Measurements from ENCODE around the gene RASGRP3. TPM values are rescaled to one million over a fixed set of nuclear protein-coding genes. Genes with fewer than 3 reads are reported as not detected.

Gene RASGRP3
- total RNA-seq, 2 donors from 2014 or later: 1.5 to 26.2 TPM

- Mint-ChIP-seq H3K36me3 (peaks cover 4% of the 10 kb centered on the region), H3K27me3 (no peaks in the 10 kb centered on the region), H3K4me3 (no peak overlapping the region), H3K4me1 (ENCODE audit: low read depth in 2 of 2) (no peaks in the 10 kb centered on the region), H3K9me3 (no peaks in the 10 kb centered on the region), H3K27ac (no peak overlapping the region)
- ATAC-seq (no peak), DNase-seq (ENCODE audit: low spot score) (no peak)
Observed at GRCh38 chr2:33561872-33562271, 85.4 kb downstream of the RASGRP3 start.

GRCh38 chr2:33570681-33571080 lies 94.2 kb downstream of the RASGRP3 start:
- Mint-ChIP-seq H3K9me3 (no peaks in the 10 kb centered on the region), H3K27ac (no peak overlapping the region), H3K4me3 (no peak overlapping the region), H3K36me3 (no peaks in the 10 kb centered on the region), H3K27me3 (no peaks in the 10 kb centered on the region), H3K4me1 (ENCODE audit: low read depth in 2 of 2) (no peaks in the 10 kb centered on the region)
- DNase-seq (ENCODE audit: low spot score) (no peak), ATAC-seq (no peak)

- Mint-ChIP-seq H3K27me3 (no peaks in the 10 kb centered on the region), H3K4me1 (ENCODE audit: low read depth in 2 of 2) (no peaks in the 10 kb centered on the region), H3K9me3 (no peaks in the 10 kb centered on the region), H3K36me3 (no peaks in the 10 kb centered on the region), H3K27ac (no peak overlapping the region), H3K4me3 (no peak overlapping the region)
- DNase-seq (ENCODE audit: low spot score) (no peak), ATAC-seq (no peak)
Observed at GRCh38 chr2:33573657-33574056, 97.2 kb downstream of the RASGRP3 start.

- H3K9me3 Mint-ChIP-seq: no peaks in the 10 kb centered on the region
- peaks cover 2% of the 10 kb centered on the region for H3K36me3 Mint-ChIP-seq
- H3K27ac Mint-ChIP-seq: no peak overlapping the region
- H3K4me3 Mint-ChIP-seq: no peak overlapping the region
- no peaks in the 10 kb centered on the region for H3K27me3 Mint-ChIP-seq
- ATAC-seq (no peak), DNase-seq (ENCODE audit: low spot score) (no peak)
- H3K4me1 Mint-ChIP-seq (ENCODE audit: low read depth in 2 of 2): peaks cover 3 to 4% of the 10 kb centered on the region in 2 donors
Observed at GRCh38 chr2:33577084-33577483, 100.6 kb downstream of the RASGRP3 start.

GRCh38 chr2:33577668-33578067 lies 101.2 kb downstream of the RASGRP3 start:
- Mint-ChIP-seq H3K36me3 (peaks cover 5% of the 10 kb centered on the region), H3K27ac (no peak overlapping the region), H3K4me3 (no peak overlapping the region), H3K9me3 (no peaks in the 10 kb centered on the region), H3K27me3 (no peaks in the 10 kb centered on the region), H3K4me1 (ENCODE audit: low read depth in 2 of 2) (peaks cover 4 to 7% of the 10 kb centered on the region in 2 donors)
- no peak for ATAC-seq
- no peak for DNase-seq (ENCODE audit: low spot score)

GRCh38 chr2:33579227-33579626 lies 102.8 kb downstream of the RASGRP3 start:
- no peak overlapping the region for H3K4me3 Mint-ChIP-seq
- ATAC-seq (no peak), DNase-seq (ENCODE audit: low spot score) (no peak)
- no peaks in the 10 kb centered on the region for H3K9me3 Mint-ChIP-seq
- no peak overlapping the region for H3K27ac Mint-ChIP-seq
- no peaks in the 10 kb centered on the region for H3K27me3 Mint-ChIP-seq
- peaks cover 5% of the 10 kb centered on the region for H3K36me3 Mint-ChIP-seq
- H3K4me1 Mint-ChIP-seq (ENCODE audit: low read depth in 2 of 2): peaks cover 4 to 7% of the 10 kb centered on the region in 2 donors

GRCh38 chr2:33581872-33582271 lies 105.4 kb downstream of the RASGRP3 start:
- no peak for ATAC-seq
- H3K4me3 Mint-ChIP-seq: no peak overlapping the region

GRCh38 chr2:33583194-33583938 lies 106.9 kb downstream of the RASGRP3 start:
- no peaks in the 10 kb centered on the region for H3K9me3 Mint-ChIP-seq
- DNase-seq (ENCODE audit: low spot score): no peak
- H3K4me1 Mint-ChIP-seq (ENCODE audit: low read depth in 2 of 2): peaks cover 4 to 7% of the 10 kb centered on the region in 2 donors
- no peak overlapping the region for H3K27ac Mint-ChIP-seq
- peaks cover 18% of the 10 kb centered on the region for H3K36me3 Mint-ChIP-seq
- ATAC-seq: no peak
- H3K4me3 Mint-ChIP-seq: no peak overlapping the region
- H3K27me3 Mint-ChIP-seq: no peaks in the 10 kb centered on the region

More at GRCh38 chr2:33581872-33582271, 105.4 kb downstream of the RASGRP3 start:
- Mint-ChIP-seq H3K9me3 (no peaks in the 10 kb centered on the region), H3K27me3 (no peaks in the 10 kb centered on the region), H3K4me1 (ENCODE audit: low read depth in 2 of 2) (peaks cover 4 to 7% of the 10 kb centered on the region in 2 donors), H3K36me3 (peaks cover 16% of the 10 kb centered on the region), H3K27ac (peak overlapping the region in 1 of 2 donors; percentile 33)
- DNase-seq (ENCODE audit: low spot score): no peak

GRCh38 chr2:33586766-33587165 lies 110.3 kb downstream of the RASGRP3 start:
- H3K4me1 Mint-ChIP-seq (ENCODE audit: low read depth in 2 of 2): peaks cover 0 to 16% of the 10 kb centered on the region in 2 donors
- no peak for ATAC-seq

GRCh38 chr2:33588232-33588631 lies 111.8 kb downstream of the RASGRP3 start:
- H3K36me3 Mint-ChIP-seq: peaks cover 35% of the 10 kb centered on the region
- H3K4me3 Mint-ChIP-seq: no peak overlapping the region
- peaks cover 4 to 16% of the 10 kb centered on the region in 2 donors for H3K4me1 Mint-ChIP-seq (ENCODE audit: low read depth in 2 of 2)
- H3K9me3 Mint-ChIP-seq: no peaks in the 10 kb centered on the region
- no peak overlapping the region for H3K27ac Mint-ChIP-seq
- no peak for DNase-seq (ENCODE audit: low spot score)
- no peak for ATAC-seq
- no peaks in the 10 kb centered on the region for H3K27me3 Mint-ChIP-seq

More at GRCh38 chr2:33586766-33587165, 110.3 kb downstream of the RASGRP3 start:
- Mint-ChIP-seq H3K27me3 (no peaks in the 10 kb centered on the region), H3K4me3 (no peak overlapping the region), H3K36me3 (peaks cover 31% of the 10 kb centered on the region), H3K9me3 (no peaks in the 10 kb centered on the region), H3K27ac (no peak overlapping the region)
- DNase-seq (ENCODE audit: low spot score): no peak

- no peaks in the 10 kb centered on the region for H3K9me3 Mint-ChIP-seq
- H3K27me3 Mint-ChIP-seq: no peaks in the 10 kb centered on the region
- H3K4me1 Mint-ChIP-seq (ENCODE audit: low read depth in 2 of 2): peaks cover 7 to 16% of the 10 kb centered on the region in 2 donors
- no peak overlapping the region for H3K27ac Mint-ChIP-seq
- H3K36me3 Mint-ChIP-seq: peaks cover 35% of the 10 kb centered on the region
- DNase-seq (ENCODE audit: low spot score) (no peak), ATAC-seq (no peak)
- H3K4me3 Mint-ChIP-seq: no peak overlapping the region
Observed at GRCh38 chr2:33589444-33589843, 113.0 kb downstream of the RASGRP3 start.

GRCh38 chr2:33595385-33595784 lies 118.9 kb downstream of the RASGRP3 start:
- H3K9me3 Mint-ChIP-seq: no peaks in the 10 kb centered on the region
- no peak for DNase-seq (ENCODE audit: low spot score)
- no peak overlapping the region for H3K4me3 Mint-ChIP-seq
- no peak overlapping the region for H3K27ac Mint-ChIP-seq
- no peak for ATAC-seq
- peaks cover 28% of the 10 kb centered on the region for H3K36me3 Mint-ChIP-seq
- peaks cover 23 to 49% of the 10 kb centered on the region in 2 donors for H3K4me1 Mint-ChIP-seq (ENCODE audit: low read depth in 2 of 2)
- H3K27me3 Mint-ChIP-seq: no peaks in the 10 kb centered on the region

- H3K9me3 Mint-ChIP-seq: no peaks in the 10 kb centered on the region
- peak overlapping the region; percentile 97 for H3K4me3 Mint-ChIP-seq
- no peak for ATAC-seq
- peaks cover 20% of the 10 kb centered on the region for H3K36me3 Mint-ChIP-seq
- DNase-seq (ENCODE audit: low spot score): no peak
- H3K27ac Mint-ChIP-seq: no peak overlapping the region
- no peaks in the 10 kb centered on the region for H3K27me3 Mint-ChIP-seq
- peaks cover 23 to 44% of the 10 kb centered on the region in 2 donors for H3K4me1 Mint-ChIP-seq (ENCODE audit: low read depth in 2 of 2)
Observed at GRCh38 chr2:33597026-33597425, 120.6 kb downstream of the RASGRP3 start.

- peaks cover 15 to 37% of the 10 kb centered on the region in 2 donors for H3K4me1 Mint-ChIP-seq (ENCODE audit: low read depth in 2 of 2)
- ATAC-seq (peak; percentile 20 to 62), DNase-seq (ENCODE audit: low spot score) (no peak)
- peak overlapping the region; percentile 97 for H3K4me3 Mint-ChIP-seq
- peak overlapping the region; percentile 82 to 91 for H3K27ac Mint-ChIP-seq
- H3K27me3 Mint-ChIP-seq: peaks cover 3 to 6% of the 10 kb centered on the region in 2 donors
- H3K9me3 Mint-ChIP-seq: no peaks in the 10 kb centered on the region
- peaks cover 11% of the 10 kb centered on the region for H3K36me3 Mint-ChIP-seq
Observed at GRCh38 chr2:33598561-33599174, 122.2 kb downstream of the RASGRP3 start.
